Psoas muscle (tissue), 8 donors: ENCODE measurements around the gene SH3GLB2. TPM values are rescaled to one million over a fixed set of nuclear protein-coding genes. Genes with fewer than 3 reads are reported as not detected.

Experiments used
- ATAC-seq, 4 donors: fragments of 200-7000 bp; cut with Tn5 transposase; one replicate each; pipeline ENCODE4 v1.9.1; 2020; ENCODE audit warnings: moderate library complexity in 3 of 4, mild to moderate bottlenecking in 2 of 4
- DNase-seq, 2 donors: peaks; one replicate each; pipeline ENCODE4 v3.0.0-alpha.2; 2020
- H3K27ac ChIP-seq: fragments of 200-600 bp; one replicate; pipeline ENCODE4 v1.8.0; 2022
- H3K27me3 ChIP-seq, 3 donors: fragments of 200-600 bp in 1 of 3; one replicate each; pipeline versions ENCODE4 v1.6.1 to v1.8.0; 2013 to 2022; ENCODE audit warnings: low read length in 2 of 3, mild to moderate bottlenecking in 2 of 3, moderate library complexity in 1 of 3; ENCODE audit not compliant: insufficient read depth in 3 of 3
- H3K36me3 ChIP-seq, 2 donors: fragments of 200-600 bp in 1 of 2; one replicate each; pipeline versions ENCODE4 v1.6.1 to v1.8.0; 2013 to 2022; ENCODE audit warnings: low read depth in 1 of 2, mild to moderate bottlenecking in 1 of 2, moderate library complexity in 1 of 2; ENCODE audit not compliant: insufficient read depth in 1 of 2
- H3K4me1 ChIP-seq: fragments of 200-600 bp; one replicate; pipeline ENCODE4 v1.8.0; 2022
- H3K4me3 ChIP-seq: fragments of 200-600 bp; one replicate; pipeline ENCODE4 v1.8.0; 2022; ENCODE audit warnings: mild to moderate bottlenecking
- H3K9me3 ChIP-seq: fragments of 200-600 bp; one replicate; pipeline ENCODE4 v1.8.0; 2022
- WGBS, 3 donors: extraction: QIAGEN DNeasy Blood & Tissue Kit; methylation state at CpG; one replicate each; pipeline versions ENCODE4 v1.1.6 to v1.1.7; 2013; 5-methylcytosine and 5-hydroxymethylcytosine counted together
- intact Hi-C, 2 donors: fragments of 100-400 bp; cut with DNase I; formaldehyde crosslinking; loops; one replicate each; pipeline versions ENCODE4 v1.11.0 to v1.14.2; 2022
- polyA plus RNA-seq, 3 donors: library from polyadenylated mRNA; stranded (reverse); fragments of 200-250 nt; gene quantifications; one replicate each; pipeline ENCODE4 v1.2.3, GENCODE V29; 2013
- total RNA-seq, 4 donors: library from RNA; stranded (reverse); fragmentation: NEBNext Ultra II Directional in 2 of 4; extraction: Animal tissue kit (Norgen Biotek cat#: 25700) in 2 of 4; gene quantifications; one replicate each; pipeline versions ENCODE4 v1.2.1 to v1.2.4, GENCODE V29; 2021 to 2023
- TF ChIP-seq, protein P1 (sequence below): fragments of 200-600 bp; IDR thresholded peaks from one replicate; pipeline ENCODE4 v1.8.0; 2022; ENCODE audit warnings: antibody characterized with exemption
- donor health status: healthy with polysubstance abuse.
- donor health status: DM: no; HTN: no; CAD: no; lungs with moderate emphysema.
- donor health status: Bipolar disorder and iron deficiency.
- donor health status: healthy.
- donor health status: DM: yes; HTN: yes; CAD: no.
- donor health status: DM: no; HTN: no; CAD: no.
- donor health status: DM: no; HTN: no; CAD: no.
- donor health status: DM: yes; HTN: yes; CAD: no.

The SH3GLB2 gene
- total and polyA plus RNA-seq, 7 donors, result 22.2 to 56.8 (median 33.8) TPM

DNA sequence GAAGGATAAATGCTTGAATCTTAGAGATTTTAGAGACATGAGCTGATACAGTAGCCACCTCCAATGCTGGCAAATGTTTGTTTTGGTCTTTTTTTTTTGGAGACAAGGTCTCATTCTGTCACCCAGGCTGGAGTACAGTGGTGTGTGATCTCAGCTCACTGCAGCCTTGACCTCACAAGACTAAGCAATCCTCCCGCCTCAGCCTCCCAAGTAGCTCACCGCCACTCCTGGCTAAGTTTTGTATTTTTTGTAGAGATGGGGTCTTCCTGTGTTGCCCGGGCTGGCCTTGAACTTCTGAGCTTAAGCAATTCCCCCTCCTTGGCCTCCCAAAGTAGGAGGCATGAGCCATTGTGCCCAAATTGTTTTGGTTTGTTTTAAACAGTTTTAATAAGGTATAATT is 46.0 kb upstream of the SH3GLB2 start:
- TF ChIP-seq, protein P1, sequence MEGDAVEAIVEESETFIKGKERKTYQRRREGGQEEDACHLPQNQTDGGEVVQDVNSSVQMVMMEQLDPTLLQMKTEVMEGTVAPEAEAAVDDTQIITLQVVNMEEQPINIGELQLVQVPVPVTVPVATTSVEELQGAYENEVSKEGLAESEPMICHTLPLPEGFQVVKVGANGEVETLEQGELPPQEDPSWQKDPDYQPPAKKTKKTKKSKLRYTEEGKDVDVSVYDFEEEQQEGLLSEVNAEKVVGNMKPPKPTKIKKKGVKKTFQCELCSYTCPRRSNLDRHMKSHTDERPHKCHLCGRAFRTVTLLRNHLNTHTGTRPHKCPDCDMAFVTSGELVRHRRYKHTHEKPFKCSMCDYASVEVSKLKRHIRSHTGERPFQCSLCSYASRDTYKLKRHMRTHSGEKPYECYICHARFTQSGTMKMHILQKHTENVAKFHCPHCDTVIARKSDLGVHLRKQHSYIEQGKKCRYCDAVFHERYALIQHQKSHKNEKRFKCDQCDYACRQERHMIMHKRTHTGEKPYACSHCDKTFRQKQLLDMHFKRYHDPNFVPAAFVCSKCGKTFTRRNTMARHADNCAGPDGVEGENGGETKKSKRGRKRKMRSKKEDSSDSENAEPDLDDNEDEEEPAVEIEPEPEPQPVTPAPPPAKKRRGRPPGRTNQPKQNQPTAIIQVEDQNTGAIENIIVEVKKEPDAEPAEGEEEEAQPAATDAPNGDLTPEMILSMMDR, result no peak
- DNase-seq (no peak), ATAC-seq (no peak)
- Histone ChIP-seq H3K27ac (no peak overlapping the region), H3K36me3 (peaks cover 0 to 10% of the 10 kb centered on the region in 2 donors), H3K27me3 (no peaks in the 10 kb centered on the region), H3K4me3 (no peak overlapping the region), H3K9me3 (no peaks in the 10 kb centered on the region), H3K4me1 (no peaks in the 10 kb centered on the region)
- WGBS, 3 donors, result 85 to 90% (median 87%) methylated on average over 3 of the region's 3 CpGs
- intact Hi-C loops, result loop anchor here in 1 of 2 donors (5.0 kb wide), 1 partner anchor 37 kb away; the partner anchor contains the start of gene MIGA2

DNA sequence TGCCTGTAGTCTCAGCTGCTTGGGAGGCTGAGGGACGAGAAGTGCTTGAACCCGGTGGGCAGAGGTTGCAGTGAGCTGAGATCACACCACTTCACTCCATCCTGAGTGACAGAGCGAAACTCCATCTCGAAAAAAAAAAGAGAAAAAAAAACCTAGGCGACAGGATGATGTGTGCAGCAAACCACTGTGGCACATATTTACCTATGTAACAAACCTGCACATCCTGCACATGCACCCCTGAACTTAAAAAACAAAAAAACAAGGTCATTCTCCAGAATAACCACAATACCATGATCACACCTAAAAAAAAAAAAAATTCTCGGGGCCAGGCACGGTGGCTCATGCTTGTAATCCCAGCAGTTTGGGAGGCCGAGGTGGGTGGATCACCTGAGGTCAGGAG is 45.3 kb upstream of the SH3GLB2 start:
- H3K4me3 ChIP-seq, result no peak overlapping the region
- H3K36me3 ChIP-seq, result peaks cover 0 to 17% of the 10 kb centered on the region in 2 donors
- DNase-seq (no peak), ATAC-seq (no peak)
- intact Hi-C loops, result loop anchor here in 1 of 2 donors (5.0 kb wide), 1 partner anchor 36 kb away; the partner anchor contains the start of gene MIGA2
- H3K27me3 ChIP-seq, result no peaks in the 10 kb centered on the region
- H3K9me3 ChIP-seq, result no peaks in the 10 kb centered on the region
- no peaks in the 10 kb centered on the region for H3K4me1 ChIP-seq
- WGBS, 3 donors, result 85 to 96% (median 93%) methylated on average over 8 of the region's 8 CpGs
- TF ChIP-seq, protein P1, result no peak
- no peak overlapping the region for H3K27ac ChIP-seq

DNA sequence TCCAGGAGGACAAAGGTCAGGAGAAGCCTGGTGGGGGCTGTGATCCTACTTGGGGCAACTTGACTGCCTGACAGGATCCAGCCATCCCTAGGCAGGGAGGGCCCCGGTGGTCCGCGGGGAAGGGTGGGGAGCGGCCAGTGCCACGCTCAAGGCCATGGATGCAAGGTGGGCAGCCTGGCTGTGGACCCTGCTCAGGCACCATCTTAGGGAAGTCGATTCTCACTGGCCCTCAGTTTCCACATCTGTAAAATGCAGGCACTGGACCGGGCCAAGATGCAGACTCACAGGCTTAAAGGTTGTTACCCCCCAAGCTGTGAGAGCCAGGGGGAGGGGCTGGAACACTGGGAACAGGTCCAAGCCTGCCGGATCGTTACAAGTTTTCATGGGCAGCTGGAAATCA is 44.0 kb upstream of the SH3GLB2 start:
- Histone ChIP-seq H3K36me3 (peaks cover 3 to 29% of the 10 kb centered on the region in 2 donors), H3K27ac (no peak overlapping the region), H3K9me3 (no peaks in the 10 kb centered on the region), H3K4me1 (no peaks in the 10 kb centered on the region), H3K4me3 (no peak overlapping the region), H3K27me3 (no peaks in the 10 kb centered on the region)
- no peak for ATAC-seq
- TF ChIP-seq, protein P1, result no peak
- intact Hi-C loops, result loop anchor here in 1 of 2 donors (5.0 kb wide), 1 partner anchor 35 kb away; the partner anchor contains the start of gene MIGA2
- WGBS, 3 donors, result 63 to 77% (median 64%) methylated on average over 9 of the region's 9 CpGs
- no peak for DNase-seq

DNA sequence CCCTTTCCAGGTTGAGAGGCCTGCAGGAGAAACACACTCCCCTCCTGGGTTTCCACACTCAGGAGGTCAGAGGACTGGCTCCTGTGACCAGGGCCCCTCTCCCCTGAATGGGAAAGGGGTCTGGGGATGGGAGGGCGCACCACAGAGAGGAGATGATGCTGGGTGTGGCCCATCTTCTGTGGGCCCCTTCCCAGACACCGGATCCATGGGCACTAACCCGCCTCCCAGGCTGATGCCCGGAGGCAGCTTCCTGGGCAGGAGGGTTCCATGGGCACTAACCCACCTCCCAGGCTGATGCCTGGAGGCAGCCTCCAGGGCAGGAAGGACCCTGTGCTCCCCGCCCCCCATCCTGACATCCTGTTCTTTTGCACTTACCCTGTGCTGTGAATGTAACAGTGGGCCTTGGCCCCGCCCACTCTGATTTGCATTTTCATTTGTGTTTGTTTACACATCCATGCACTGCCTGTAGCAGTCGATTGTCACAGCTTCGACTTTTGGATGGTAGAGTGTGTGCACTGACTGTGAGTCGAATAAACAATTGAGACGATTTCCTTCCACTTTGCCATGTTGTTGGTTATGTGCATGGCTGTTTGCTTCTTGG is 43.5 kb upstream of the SH3GLB2 start:
- ATAC-seq (peak in 1 of 4 donors; percentile 2), DNase-seq (no peak)
- intact Hi-C loops, result loop anchor here in 1 of 2 donors (5.0 kb wide), 1 partner anchor 34 kb away; the partner anchor contains the start of gene MIGA2
- TF ChIP-seq, protein P1, result no peak
- Histone ChIP-seq H3K27ac (no peak overlapping the region), H3K4me3 (no peak overlapping the region), H3K36me3 (peaks cover 3 to 32% of the 10 kb centered on the region in 2 donors), H3K4me1 (no peaks in the 10 kb centered on the region), H3K27me3 (no peaks in the 10 kb centered on the region), H3K9me3 (no peaks in the 10 kb centered on the region)
- WGBS, 3 donors, result 66 to 74% (median 68%) methylated on average over 10 of the region's 10 CpGs
